Activated CD4-positive, CD25-positive, alpha-beta regulatory T cell treated with anti-CD3 and anti-CD28 coated beads, Interleukin-2, amount 50 U/mL, for 72 hours (primary cell): ENCODE data around the gene SLC66A2.
"Not testable (repeated sequence)": the region's sequence is repeated elsewhere in the genome, so short reads cannot be mapped to it uniquely, and the experiment has no call there.

Source experiments
- DNase-seq: peaks from one replicate; pipeline ENCODE4 v3.0.0; 2021

The SLC66A2 gene

DNA sequence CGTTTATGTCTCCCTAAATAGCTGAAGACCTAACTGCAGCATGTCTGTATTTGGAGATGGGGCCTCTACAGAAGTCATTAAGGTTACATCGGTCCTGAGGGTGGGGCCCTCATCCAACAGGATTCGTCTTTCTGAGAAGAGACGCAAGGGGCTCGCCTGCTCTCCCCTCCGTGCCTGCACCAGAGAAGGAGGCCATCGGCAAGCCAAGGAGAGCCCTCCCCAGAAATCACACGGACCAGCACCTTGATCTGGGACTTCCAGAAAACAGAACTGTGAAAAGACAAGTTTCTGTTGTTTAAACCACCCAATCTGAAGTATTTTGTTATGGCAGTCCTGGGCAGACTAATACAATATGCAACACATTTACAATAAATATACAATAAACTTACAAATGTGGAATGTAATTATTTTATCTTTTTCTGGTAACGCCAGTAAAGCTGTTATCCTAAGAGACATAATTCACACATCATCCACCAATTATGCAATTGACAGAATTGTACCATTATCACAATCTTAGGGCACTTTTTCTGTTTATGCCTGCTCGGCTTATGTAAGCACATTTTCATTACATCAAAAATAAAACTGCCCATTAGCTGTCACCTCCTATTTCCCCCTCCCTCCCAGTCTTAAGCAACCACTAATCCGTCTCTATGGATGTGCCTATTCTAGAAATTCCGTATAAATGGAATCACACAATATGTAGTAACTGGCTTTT lies 19.1 kb upstream of the SLC66A2 start:
- DNase-seq, result no peak

- no peak for DNase-seq
These were observed 13.9 kb upstream of the SLC66A2 start for GRCh38 chr18:79965119-79965902.

GRCh38 chr18:79964330-79965118 lies 13.1 kb upstream of the SLC66A2 start, which contains the start of gene HSBP1L1:
TSS of gene HSBP1L1 (plus strand) at chr18:79964643. CDS start at chr18:79964736, 93 bp downstream.
- peak; percentile 64 for DNase-seq

DNA sequence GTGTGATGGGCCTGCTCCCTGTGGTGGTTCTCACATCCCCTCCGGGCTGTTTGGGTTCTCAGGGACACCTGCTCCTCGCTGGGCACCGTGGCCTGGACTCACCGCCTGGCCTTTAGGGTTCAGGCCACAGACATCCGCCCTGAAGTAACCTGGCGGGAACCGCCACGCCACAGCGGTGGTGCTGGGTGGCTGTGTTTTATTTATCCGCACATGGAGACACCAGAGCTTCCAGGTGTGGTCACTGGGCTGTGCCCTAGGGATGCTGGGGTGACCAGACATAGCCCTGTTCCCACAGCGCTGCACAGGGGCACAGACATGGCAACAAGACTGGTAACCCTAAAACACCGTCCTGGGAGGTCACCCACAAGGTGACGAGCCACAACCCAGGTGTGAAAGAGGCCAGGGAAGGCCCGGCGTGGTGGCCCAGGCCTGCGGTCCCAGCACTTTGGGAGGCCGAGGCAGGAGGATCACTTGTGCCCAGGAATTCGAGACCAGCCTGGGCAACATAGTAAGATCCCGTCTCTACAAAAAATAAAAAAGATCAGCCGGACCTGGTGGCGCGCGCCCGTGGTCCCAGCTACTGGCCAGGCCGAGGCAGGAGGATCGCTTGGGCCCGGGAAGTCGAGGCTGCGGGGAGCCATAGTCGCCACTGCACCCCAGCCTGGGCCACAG lies 12.3 kb upstream of the SLC66A2 start:
- DNase-seq, result no peak

- DNase-seq, result no peak
These were observed 11.6 kb upstream of the SLC66A2 start for GRCh38 chr18:79962835-79963657.

GRCh38 chr18:79962311-79962710 lies 10.9 kb upstream of the SLC66A2 start:
- no peak for DNase-seq

GRCh38 chr18:79961527-79962291 lies 10.3 kb upstream of the SLC66A2 start:
- no peak for DNase-seq

GRCh38 chr18:79960921-79961526 lies 9.6 kb upstream of the SLC66A2 start:
- no peak for DNase-seq

DNA sequence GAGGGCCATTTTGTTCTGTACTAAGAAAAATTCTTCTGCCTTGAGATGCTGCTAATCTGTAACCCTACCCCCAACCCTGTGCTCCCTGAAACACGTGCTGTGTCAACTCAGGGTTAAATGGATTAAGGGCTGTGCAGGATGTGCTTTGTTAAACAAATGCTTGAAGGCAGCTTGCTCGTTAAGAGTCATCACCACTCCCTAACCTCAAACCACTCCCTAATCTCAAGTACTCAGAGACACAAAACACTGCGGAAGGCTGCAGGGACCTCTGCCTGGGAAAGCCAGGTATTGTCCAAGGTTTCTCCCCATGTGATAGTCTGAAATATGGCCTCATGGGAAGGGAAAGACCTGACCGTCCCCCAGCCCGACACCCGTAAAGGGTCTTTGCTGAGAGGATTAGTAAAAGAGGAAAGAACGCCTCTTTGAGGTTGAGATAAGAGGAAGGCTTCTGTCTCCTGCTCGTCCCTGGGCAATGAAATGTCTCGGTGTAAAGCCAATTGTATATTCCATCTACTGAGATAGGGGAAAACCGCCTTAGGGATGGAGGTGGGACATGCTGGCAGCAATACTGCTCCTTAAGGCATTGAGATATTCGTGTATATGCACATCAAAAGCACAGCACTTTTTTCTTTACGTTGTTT lies 8.8 kb upstream of the SLC66A2 start:
- not testable (repeated sequence) for DNase-seq

- DNase-seq, result no peak
These were observed 7.5 kb upstream of the SLC66A2 start for GRCh38 chr18:79958981-79959380.

DNA sequence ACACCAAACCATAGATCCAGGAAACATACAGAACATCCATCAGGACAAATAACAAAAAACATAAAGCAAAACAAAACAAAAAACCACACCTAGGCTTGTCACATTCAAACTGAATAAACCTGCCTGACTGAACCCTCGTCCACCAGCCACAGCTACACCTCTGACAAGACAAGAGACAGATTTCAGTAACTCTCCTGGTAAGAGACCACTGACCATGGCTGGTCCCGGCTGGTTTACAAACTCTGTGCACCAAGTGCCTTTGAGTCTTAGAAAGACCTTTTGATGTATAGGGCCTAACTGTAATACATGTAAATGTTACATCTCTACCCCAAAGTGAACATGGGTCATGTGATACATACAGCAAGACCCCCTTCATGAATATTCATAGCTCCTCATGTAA lies 4.8 kb upstream of the SLC66A2 start:
- no peak for DNase-seq

DNA sequence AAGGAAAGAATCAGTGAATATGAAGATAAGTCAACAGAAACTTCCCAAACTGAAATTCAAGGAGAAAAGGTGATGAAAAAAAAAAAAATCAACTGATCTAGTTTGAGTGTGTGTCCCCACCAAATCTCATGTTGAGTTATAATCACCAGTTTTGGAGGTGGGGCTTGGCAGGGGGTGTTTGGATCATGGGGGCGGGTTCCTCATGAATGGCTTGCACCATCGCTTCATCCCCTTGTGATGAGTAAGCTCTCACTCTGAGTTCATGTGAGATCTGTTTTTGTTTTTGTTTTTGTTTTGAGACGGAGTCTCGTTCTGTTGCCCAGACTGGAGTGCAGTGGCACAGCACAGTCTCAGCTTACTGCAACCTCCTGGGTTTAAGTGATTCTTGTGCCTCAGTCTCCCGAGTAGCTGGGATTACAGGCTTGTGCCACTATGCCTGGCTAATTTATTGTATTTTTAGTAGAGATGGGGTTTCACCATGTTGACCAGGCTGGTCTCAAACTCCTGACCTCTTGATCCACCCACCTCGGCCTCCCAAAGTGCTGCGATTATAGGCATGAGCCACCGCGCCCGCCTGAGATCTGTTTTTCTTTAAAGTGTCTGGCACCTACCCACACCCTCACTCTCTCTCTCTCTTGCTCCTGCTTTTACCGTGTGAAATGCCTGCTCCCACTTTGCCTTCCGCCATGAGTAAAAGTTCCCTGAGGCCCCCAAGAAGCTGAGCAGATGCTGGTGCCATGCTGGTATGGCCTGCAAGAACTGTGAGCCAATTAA lies 4.0 kb upstream of the SLC66A2 start:
- DNase-seq, result peak; percentile 13

DNA sequence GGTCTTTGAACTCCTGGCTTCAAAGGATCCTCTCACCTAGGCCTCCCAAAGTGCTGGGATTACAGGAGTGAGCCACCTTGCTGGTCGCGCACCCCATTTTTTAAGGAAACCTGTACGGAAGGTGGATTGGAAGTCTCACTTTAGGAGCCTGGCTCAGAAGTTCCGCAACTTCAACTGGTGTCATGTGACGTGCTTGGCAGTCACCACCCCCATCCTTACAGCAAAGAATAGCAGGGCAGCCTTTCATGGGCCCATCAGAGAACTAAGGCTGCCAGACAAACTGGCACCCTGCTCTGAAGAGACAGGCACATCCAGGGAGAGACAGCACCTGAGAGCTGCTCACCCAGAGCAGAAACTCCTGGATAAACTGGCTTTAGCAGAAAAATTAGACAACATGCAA lies 3.3 kb upstream of the SLC66A2 start:
- peak; percentile 0 for DNase-seq

GRCh38 chr18:79953971-79954651 lies 2.7 kb upstream of the SLC66A2 start:
- peak; percentile 7 for DNase-seq

GRCh38 chr18:79952996-79953559 lies 1.6 kb upstream of the SLC66A2 start:
- DNase-seq, result peak; percentile 26

GRCh38 chr18:79952456-79952995 lies 1.1 kb upstream of the SLC66A2 start:
- DNase-seq, result no peak

DNA sequence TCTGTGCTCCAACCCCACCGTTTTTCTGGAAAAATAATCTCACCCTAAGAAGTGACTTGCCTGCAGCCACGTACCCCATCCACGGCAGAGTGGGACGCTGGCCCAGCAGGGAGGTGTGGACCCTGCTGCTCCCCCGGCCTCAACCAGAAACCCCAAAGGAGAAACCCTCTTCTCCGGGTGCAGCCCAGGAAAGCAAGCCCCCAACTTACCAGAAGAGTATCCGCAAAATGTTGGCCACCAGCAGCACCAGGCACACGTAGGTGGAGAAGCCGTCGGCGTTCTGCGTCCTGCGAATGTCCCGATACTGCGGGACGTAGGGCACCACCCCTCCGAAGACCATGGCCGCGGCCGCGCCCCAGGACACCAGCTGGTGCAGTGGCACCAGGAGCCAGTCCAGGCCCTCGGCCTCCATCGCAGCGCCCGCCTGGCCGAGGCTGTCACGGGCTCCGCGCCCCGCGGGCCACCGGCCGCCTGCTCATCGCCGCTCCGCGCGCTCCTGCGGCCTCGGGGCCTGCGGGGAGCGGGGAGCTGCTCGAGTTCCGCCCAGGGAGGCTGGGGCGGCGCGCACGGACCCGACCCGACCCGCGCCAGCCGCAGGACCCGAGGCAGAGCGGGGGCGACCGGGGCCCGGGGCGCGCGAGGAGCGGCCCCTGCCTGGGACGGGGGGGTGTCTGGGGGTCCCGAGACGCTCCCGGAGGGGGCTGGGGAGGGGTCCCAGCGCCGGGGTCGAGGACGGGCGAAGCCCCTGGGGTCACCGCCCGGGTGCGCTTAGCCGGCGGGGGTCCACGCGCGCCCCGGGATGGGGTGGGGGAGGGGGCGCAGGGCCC lies 725 bp downstream of the SLC66A2 start:
- DNase-seq, result peak; percentile 57
